ENCODE results near the gene HS6ST1. TPM values are rescaled to one million over a fixed set of nuclear protein-coding genes. Genes with fewer than 3 reads are reported as not detected.

Gene HS6ST1
- total RNA-seq, 1 donor from 2014 or later, result 19.2 TPM

GRCh38 chr2:128326346-128326745 is 7.7 kb upstream of the HS6ST1 start:
- FAIRE-seq, result no peak
- Histone ChIP-seq H3K36me3 (ENCODE audit: control insufficient read depth, insufficient read depth, low read length) (no peaks in the 10 kb centered on the region), H3K4me3 (ENCODE audit: low read depth, low read length) (no peak overlapping the region), H3K27me3 (ENCODE audit: control insufficient read depth, insufficient read depth, low read length) (no peaks in the 10 kb centered on the region)
- no peak for DNase-seq (ENCODE audit: low read depth)
- TF ChIP-seq CTCF (IDR thresholded peaks at IDR 0.05; ENCODE audit: insufficient read depth, low read length, severe bottlenecking), result no peak

- no peak for TF ChIP-seq CTCF (IDR thresholded peaks at IDR 0.05; ENCODE audit: insufficient read depth, low read length, severe bottlenecking)
- no peaks in the 10 kb centered on the region for H3K27me3 ChIP-seq (ENCODE audit: control insufficient read depth, insufficient read depth, low read length)
- H3K36me3 ChIP-seq (ENCODE audit: control insufficient read depth, insufficient read depth, low read length), result no peaks in the 10 kb centered on the region
- FAIRE-seq, result no peak
- no peak for DNase-seq (ENCODE audit: low read depth)
- H3K4me3 ChIP-seq (ENCODE audit: low read depth, low read length), result no peak overlapping the region
These were observed 7.0 kb upstream of the HS6ST1 start for GRCh38 chr2:128325611-128326181.

- no peak for FAIRE-seq
- TF ChIP-seq CTCF (IDR thresholded peaks at IDR 0.05; ENCODE audit: insufficient read depth, low read length, severe bottlenecking), result no peak
- Histone ChIP-seq H3K4me3 (ENCODE audit: low read depth, low read length) (no peak overlapping the region), H3K36me3 (ENCODE audit: control insufficient read depth, insufficient read depth, low read length) (no peaks in the 10 kb centered on the region), H3K27me3 (ENCODE audit: control insufficient read depth, insufficient read depth, low read length) (no peaks in the 10 kb centered on the region)
- DNase-seq (ENCODE audit: low read depth), result no peak
These were observed 6.3 kb upstream of the HS6ST1 start for GRCh38 chr2:128324897-128325410.

GRCh38 chr2:128324008-128324896 is 5.6 kb upstream of the HS6ST1 start:
- Histone ChIP-seq H3K36me3 (ENCODE audit: control insufficient read depth, insufficient read depth, low read length) (no peaks in the 10 kb centered on the region), H3K4me3 (ENCODE audit: low read depth, low read length) (no peak overlapping the region), H3K27me3 (ENCODE audit: control insufficient read depth, insufficient read depth, low read length) (no peaks in the 10 kb centered on the region)
- no peak for TF ChIP-seq CTCF (IDR thresholded peaks at IDR 0.05; ENCODE audit: insufficient read depth, low read length, severe bottlenecking)
- DNase-seq (ENCODE audit: low read depth), result no peak
- no peak for FAIRE-seq

GRCh38 chr2:128323555-128323931 is 4.9 kb upstream of the HS6ST1 start:
- Histone ChIP-seq H3K27me3 (ENCODE audit: control insufficient read depth, insufficient read depth, low read length) (no peaks in the 10 kb centered on the region), H3K4me3 (ENCODE audit: low read depth, low read length) (no peak overlapping the region), H3K36me3 (ENCODE audit: control insufficient read depth, insufficient read depth, low read length) (no peaks in the 10 kb centered on the region)
- DNase-seq (ENCODE audit: low read depth) (no peak), FAIRE-seq (no peak)
- no peak for TF ChIP-seq CTCF (IDR thresholded peaks at IDR 0.05; ENCODE audit: insufficient read depth, low read length, severe bottlenecking)
